Vagina (tissue), 2 donors: ENCODE data around the gene STK35. TPM values are rescaled to one million over a fixed set of nuclear protein-coding genes. Genes with fewer than 3 reads are reported as not detected.

ENCODE experiments used
- DNase-seq, 2 donors: peaks; one replicate each; pipeline ENCODE4 v3.0.0-alpha.2; 2017; ENCODE audit errors: extremely low spot score in 2 of 2
- H3K27ac ChIP-seq: fragments of 200-600 bp; sonication (generic); one replicate; pipeline ENCODE4 v1.5.1; 2019
- H3K27me3 ChIP-seq: fragments of 200-600 bp; sonication (generic); one replicate; pipeline ENCODE4 v1.5.1; 2019
- H3K36me3 ChIP-seq, 2 donors: fragments of 200-600 bp; sonication (generic); one replicate each; pipeline ENCODE4 v1.5.1; 2017 to 2019
- H3K4me1 ChIP-seq: fragments of 200-600 bp; sonication (generic); one replicate; pipeline ENCODE4 v1.5.1; 2019
- H3K4me3 ChIP-seq, 2 donors: fragments of 200-600 bp; sonication (generic); 1 replicate in 1 of 2; 2 replicates in 1 of 2; pipeline ENCODE4 v1.5.1; 2016 to 2019
- H3K9me3 ChIP-seq: fragments of 200-600 bp; sonication (generic); one replicate; pipeline ENCODE4 v1.5.1; 2019
- POLR2A ChIP-seq, 2 donors: fragments of 450-650 bp; IDR thresholded peaks; one replicate each; pipeline ENCODE4 v1.6.1; 2017; ENCODE audit warnings: antibody characterized with exemption in 2 of 2, mild to moderate bottlenecking in 2 of 2, moderate library complexity in 2 of 2
- POLR2AphosphoS5 ChIP-seq, 2 donors: sonication (generic); formaldehyde crosslinking; IDR thresholded peaks; one replicate each; pipeline ENCODE4 v1.9.0; 2017; ENCODE audit warnings: antibody characterized with exemption in 2 of 2, mild to moderate bottlenecking in 2 of 2, low read depth in 1 of 2; ENCODE audit not compliant: insufficient read depth in 1 of 2
- intact Hi-C: fragments of 100-400 bp; cut with DNase I; formaldehyde crosslinking; loops from one replicate; pipeline ENCODE4 v1.15.1; 2023
- total RNA-seq: library from RNA; depleted of rRNA; stranded (reverse); fragments of >200 nt; gene quantifications from one replicate; pipeline ENCODE4 v1.2.3, GENCODE V29; 2016
- TF ChIP-seq, protein P1 (sequence below), 3 experiments: fragments of 450-650 bp in 2 of 3; fragments of 200-600 bp in 1 of 3; sonication (generic) in 1 of 3; IDR thresholded peaks; one replicate each; pipeline ENCODE4 v1.5.1; 2017 to 2019; ENCODE audit warnings: antibody characterized with exemption in 3 of 3, mild to moderate bottlenecking in 2 of 3, moderate library complexity in 2 of 3

Gene STK35
- total RNA-seq, 1 donor from 2014 or later = 11.5 TPM

DNA sequence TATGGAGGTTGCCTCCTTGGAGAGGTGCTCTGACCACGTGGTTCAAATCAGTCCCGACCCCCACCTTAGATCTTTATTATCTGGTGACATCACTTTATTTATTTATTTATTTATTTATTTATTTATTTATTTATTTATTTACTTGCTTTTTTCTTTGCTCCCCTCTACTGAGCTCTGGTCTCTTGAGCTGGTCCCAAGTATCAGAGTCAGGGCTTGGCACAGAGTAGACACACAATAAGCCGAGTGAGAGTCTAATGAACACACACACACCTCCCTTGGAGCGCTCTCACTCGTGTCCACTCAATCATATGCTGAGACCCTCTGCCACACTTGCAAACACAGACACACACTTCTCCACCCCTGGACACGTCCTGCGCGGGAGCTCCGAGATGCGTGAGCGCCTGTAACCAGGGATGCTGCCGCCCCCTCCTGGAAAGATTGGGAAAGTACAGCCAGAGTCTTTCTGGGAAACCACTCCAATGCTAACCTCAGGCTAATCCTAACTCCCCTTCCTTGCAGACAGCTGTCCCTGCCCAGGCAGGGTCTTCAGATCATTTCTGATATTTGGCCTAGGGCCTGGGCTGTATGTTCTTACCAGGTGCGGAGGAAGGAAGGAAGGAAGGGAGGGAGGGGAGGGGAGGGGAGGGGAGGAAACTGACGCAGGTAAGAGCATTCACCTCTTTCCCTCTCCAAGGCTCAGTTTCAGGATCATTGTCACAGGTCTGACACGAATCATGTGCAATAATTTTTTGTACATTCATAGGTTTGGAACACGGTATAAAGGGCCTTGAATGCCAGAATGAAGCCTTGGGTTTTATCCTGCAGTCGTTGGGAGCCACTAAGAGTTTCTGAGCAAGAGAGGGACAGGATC is 70.9 kb downstream of the STK35 start:
- TF ChIP-seq POLR2AphosphoS5 (IDR thresholded peaks at IDR 0.05; ENCODE audit: insufficient read depth in 1 of 2, low read depth in 1 of 2) = no peak
- TF ChIP-seq, protein P1, sequence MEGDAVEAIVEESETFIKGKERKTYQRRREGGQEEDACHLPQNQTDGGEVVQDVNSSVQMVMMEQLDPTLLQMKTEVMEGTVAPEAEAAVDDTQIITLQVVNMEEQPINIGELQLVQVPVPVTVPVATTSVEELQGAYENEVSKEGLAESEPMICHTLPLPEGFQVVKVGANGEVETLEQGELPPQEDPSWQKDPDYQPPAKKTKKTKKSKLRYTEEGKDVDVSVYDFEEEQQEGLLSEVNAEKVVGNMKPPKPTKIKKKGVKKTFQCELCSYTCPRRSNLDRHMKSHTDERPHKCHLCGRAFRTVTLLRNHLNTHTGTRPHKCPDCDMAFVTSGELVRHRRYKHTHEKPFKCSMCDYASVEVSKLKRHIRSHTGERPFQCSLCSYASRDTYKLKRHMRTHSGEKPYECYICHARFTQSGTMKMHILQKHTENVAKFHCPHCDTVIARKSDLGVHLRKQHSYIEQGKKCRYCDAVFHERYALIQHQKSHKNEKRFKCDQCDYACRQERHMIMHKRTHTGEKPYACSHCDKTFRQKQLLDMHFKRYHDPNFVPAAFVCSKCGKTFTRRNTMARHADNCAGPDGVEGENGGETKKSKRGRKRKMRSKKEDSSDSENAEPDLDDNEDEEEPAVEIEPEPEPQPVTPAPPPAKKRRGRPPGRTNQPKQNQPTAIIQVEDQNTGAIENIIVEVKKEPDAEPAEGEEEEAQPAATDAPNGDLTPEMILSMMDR (IDR thresholded peaks at IDR 0.05) = peak; percentile 57 to 91 (median 83)
- H3K9me3 ChIP-seq = no peaks in the 10 kb centered on the region
- no peak for DNase-seq

DNA sequence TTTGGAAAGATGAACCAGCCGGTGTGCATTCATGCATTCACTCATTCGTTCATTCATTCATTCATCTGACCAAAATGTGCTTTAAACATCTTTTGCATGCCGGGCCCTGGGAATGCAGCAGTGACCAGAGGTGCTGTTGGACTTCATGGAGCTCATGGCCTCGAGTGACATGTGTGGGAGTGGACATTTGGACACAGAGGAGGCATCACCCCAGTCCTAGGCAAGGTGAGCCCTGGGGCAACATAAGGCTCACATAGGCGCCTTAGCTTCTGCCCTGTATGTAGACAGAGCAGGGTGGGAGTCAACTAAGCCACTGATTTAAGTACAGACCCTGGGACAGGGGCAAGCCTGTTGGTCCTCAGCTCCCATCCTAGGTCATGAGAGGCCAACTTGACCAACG is 71.6 kb downstream of the STK35 start:
- DNase-seq = no peak
- Histone ChIP-seq H3K27ac (no peak overlapping the region), H3K4me1 (no peaks in the 10 kb centered on the region), H3K27me3 (no peaks in the 10 kb centered on the region), H3K4me3 (no peak overlapping the region), H3K9me3 (no peaks in the 10 kb centered on the region), H3K36me3 (no peaks in the 10 kb centered on the region)
- TF ChIP-seq, protein P1 (IDR thresholded peaks at IDR 0.05) = no peak
- TF ChIP-seq POLR2AphosphoS5 (IDR thresholded peaks at IDR 0.05; ENCODE audit: insufficient read depth in 1 of 2, low read depth in 1 of 2) (no peak), POLR2A (IDR thresholded peaks at IDR 0.05) (no peak)
- intact Hi-C loops = loop anchor here (5.0 kb wide), 1 partner anchor 206 kb away; no protein-coding TSS in a partner anchor

More for the DNA sequence above, 70.9 kb downstream of the STK35 start:
- Histone ChIP-seq H3K27ac (no peak overlapping the region), H3K4me3 (no peak overlapping the region), H3K36me3 (no peaks in the 10 kb centered on the region), H3K4me1 (no peaks in the 10 kb centered on the region), H3K27me3 (no peaks in the 10 kb centered on the region)
- intact Hi-C loops = loop anchor here (5.0 kb wide), 1 partner anchor 205 kb away; no protein-coding TSS in a partner anchor

DNA sequence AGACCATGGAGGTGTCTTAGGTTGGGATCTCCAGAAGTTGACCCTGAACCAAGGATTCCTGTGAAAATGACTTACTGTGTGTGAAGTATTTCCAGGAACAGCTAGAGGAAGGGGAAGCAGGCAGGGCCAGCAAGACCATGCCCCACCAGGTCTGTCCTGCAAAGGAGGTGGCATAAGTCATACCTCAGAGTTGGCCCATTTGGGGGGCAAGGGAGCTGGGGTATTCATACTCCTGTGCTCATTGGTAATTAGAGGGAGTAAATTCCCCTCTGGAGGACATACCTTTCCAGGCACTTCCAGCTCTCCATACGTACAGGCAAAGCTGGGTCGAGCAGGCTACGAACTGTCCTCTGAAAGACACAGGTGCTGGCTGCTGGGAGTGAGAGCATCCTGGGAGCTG is 72.4 kb downstream of the STK35 start:
- H3K36me3 ChIP-seq = no peaks in the 10 kb centered on the region
- H3K27ac ChIP-seq = no peak overlapping the region
- H3K4me1 ChIP-seq = no peaks in the 10 kb centered on the region
- no peaks in the 10 kb centered on the region for H3K9me3 ChIP-seq
- no peak overlapping the region for H3K4me3 ChIP-seq
- no peaks in the 10 kb centered on the region for H3K27me3 ChIP-seq
- DNase-seq = no peak
- TF ChIP-seq, protein P1 (IDR thresholded peaks at IDR 0.05) = no peak
- TF ChIP-seq POLR2AphosphoS5 (IDR thresholded peaks at IDR 0.05; ENCODE audit: insufficient read depth in 1 of 2, low read depth in 1 of 2) = no peak
- TF ChIP-seq POLR2A (IDR thresholded peaks at IDR 0.05) = no peak
- intact Hi-C loops = loop anchor here (5.0 kb wide), 1 partner anchor 207 kb away; no protein-coding TSS in a partner anchor

DNA sequence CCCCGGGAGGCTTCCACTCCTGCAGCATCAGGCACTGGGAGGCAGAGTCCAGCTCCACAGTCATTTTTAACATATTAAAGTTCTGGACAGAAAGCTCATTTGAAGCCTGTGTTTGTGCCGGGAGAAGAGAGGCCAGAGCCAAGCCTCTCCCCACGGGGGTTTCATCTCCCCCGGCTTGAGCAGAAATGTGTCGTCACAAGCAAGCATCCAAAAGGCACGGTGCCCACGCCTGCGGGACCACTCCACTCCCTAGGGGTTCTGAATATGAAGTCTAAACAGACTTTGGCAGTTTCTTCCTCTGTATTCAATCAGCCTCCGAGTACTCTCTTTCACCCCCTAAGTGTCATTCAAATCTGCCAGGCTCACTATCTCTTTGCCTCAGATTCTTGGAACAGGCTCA is 75.3 kb downstream of the STK35 start:
- intact Hi-C loops = no loop called here
- Histone ChIP-seq H3K27me3 (no peaks in the 10 kb centered on the region), H3K4me3 (no peak overlapping the region), H3K36me3 (no peaks in the 10 kb centered on the region), H3K9me3 (no peaks in the 10 kb centered on the region), H3K27ac (no peak overlapping the region), H3K4me1 (no peaks in the 10 kb centered on the region)
- peak in 1 of 2 donors; percentile 56 for DNase-seq
- no peak for TF ChIP-seq POLR2AphosphoS5 (IDR thresholded peaks at IDR 0.05; ENCODE audit: insufficient read depth in 1 of 2, low read depth in 1 of 2)
- TF ChIP-seq, protein P1 (IDR thresholded peaks at IDR 0.05) = no peak
- no peak for TF ChIP-seq POLR2A (IDR thresholded peaks at IDR 0.05)
